ENCODE measurements around the gene CTSE. TPM values are rescaled to one million over a fixed set of nuclear protein-coding genes. Genes with fewer than 3 reads are reported as not detected.

The CTSE gene
- total RNA-seq, 1 experiment from 2014 or later: not detected

DNA sequence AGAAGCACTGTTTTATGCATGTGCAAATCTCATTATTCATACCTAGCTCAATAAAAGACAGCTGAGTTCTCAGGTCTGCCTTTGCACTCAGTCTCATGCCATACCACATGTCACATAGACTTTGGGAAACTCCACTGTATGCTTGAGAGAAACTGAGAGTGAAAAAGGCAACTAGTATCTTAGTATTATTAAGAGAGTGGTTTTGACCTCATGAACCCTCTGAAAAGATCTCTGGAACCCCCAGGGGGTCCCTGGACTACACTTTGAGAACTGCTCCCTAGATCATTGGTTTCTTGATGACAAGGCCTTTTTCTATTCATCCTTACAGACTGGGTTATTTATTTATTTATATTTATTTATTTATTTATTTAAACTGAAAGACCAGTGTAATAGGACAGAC, 25.6 kb upstream of the CTSE start:
- Histone ChIP-seq H3K27ac (ENCODE audit: low read length) (no peak overlapping the region), H3K9me3 (ENCODE audit: control insufficient read depth, insufficient read depth, low read depth, low read length) (no peaks in the 10 kb centered on the region), H3K36me3 (ENCODE audit: control insufficient read depth, insufficient read depth, low read length) (no peaks in the 10 kb centered on the region), H3K4me1 (ENCODE audit: control insufficient read depth, insufficient read depth, low read length) (no peaks in the 10 kb centered on the region), H3K27me3 (ENCODE audit: control insufficient read depth, insufficient read depth, low read length) (peaks cover 2% of the 10 kb centered on the region; the same call in 1 of the 2 replicates), H3K4me3 (ENCODE audit: low read depth in 2 of 2, low read length in 2 of 2) (no peak overlapping the region)
- no TSS peak for BruUV-seq (replicated peaks)
- ATAC-seq (no peak), DNase-seq (ENCODE audit: low read depth, low spot score) (no peak)
- ChIA-PET POLR2A (no interaction called here), CTCF (no interaction called here)
- TF ChIP-seq SIN3A (IDR thresholded peaks at IDR 0.05; ENCODE audit: borderline replicate concordance, insufficient read depth, low read depth, low read length) (no peak), POLR2AphosphoS5 (IDR thresholded peaks at IDR 0.05; ENCODE audit: low read depth, low read length) (no peak), TCF7L2 (IDR thresholded peaks at IDR 0.05; ENCODE audit: low read depth, low read length) (no peak), REST (IDR thresholded peaks at IDR 0.05; ENCODE audit: insufficient read depth in 1 of 2, low read depth in 2 of 2, low read length in 1 of 2) (no peak), CTCF (IDR thresholded peaks at IDR 0.05) (no peak)
- in situ Hi-C loops (cut with HindIII; ENCODE audit: low pct_unique_long_range_greater_than_20kb, low sequenced_read_pairs): no loop called here
- intact Hi-C loops (cut with micrococcal nuclease; ENCODE audit: unreplicated experiment): no loop called here

DNA sequence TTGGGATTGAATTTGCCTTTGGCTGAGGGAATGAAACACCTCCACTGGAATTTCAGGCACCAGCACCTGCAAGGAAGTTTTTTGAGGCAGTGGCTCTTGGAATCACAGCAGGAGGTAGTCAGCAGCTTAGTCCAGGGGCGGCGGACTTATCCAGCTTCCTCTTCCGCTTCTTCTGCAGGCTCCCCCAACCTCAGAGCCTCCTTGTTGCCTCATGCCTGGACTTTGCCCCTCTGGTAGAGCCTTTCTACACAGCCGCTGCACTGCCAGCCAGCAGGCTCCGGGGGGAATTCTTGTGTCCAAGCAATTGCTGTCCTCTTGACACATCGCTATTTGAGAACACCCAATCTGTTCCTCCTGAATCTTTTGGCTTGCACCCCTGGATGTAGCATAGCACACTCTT, 24.9 kb upstream of the CTSE start:
- ATAC-seq (no peak), DNase-seq (ENCODE audit: low read depth, low spot score) (no peak)
- H3K9me3 ChIP-seq (ENCODE audit: control insufficient read depth, insufficient read depth, low read depth, low read length): no peaks in the 10 kb centered on the region
- H3K36me3 ChIP-seq (ENCODE audit: control insufficient read depth, insufficient read depth, low read length): no peaks in the 10 kb centered on the region
- intact Hi-C loops (cut with micrococcal nuclease; ENCODE audit: unreplicated experiment): no loop called here
- H3K4me3 ChIP-seq (ENCODE audit: low read depth in 2 of 2, low read length in 2 of 2): no peak overlapping the region
- no peak for TF ChIP-seq POLR2AphosphoS5 (IDR thresholded peaks at IDR 0.05; ENCODE audit: low read depth, low read length)
- no peak for TF ChIP-seq SIN3A (IDR thresholded peaks at IDR 0.05; ENCODE audit: borderline replicate concordance, insufficient read depth, low read depth, low read length)
- TF ChIP-seq CTCF (IDR thresholded peaks at IDR 0.05): no peak
- no peak for TF ChIP-seq TCF7L2 (IDR thresholded peaks at IDR 0.05; ENCODE audit: low read depth, low read length)
- TF ChIP-seq REST (IDR thresholded peaks at IDR 0.05; ENCODE audit: insufficient read depth in 1 of 2, low read depth in 2 of 2, low read length in 1 of 2): no peak
- H3K4me1 ChIP-seq (ENCODE audit: control insufficient read depth, insufficient read depth, low read length): no peaks in the 10 kb centered on the region
- in situ Hi-C loops (cut with HindIII; ENCODE audit: low pct_unique_long_range_greater_than_20kb, low sequenced_read_pairs): no loop called here
- H3K27ac ChIP-seq (ENCODE audit: low read length): no peak overlapping the region
- BruUV-seq (replicated peaks): no TSS peak
- ChIA-PET POLR2A (no interaction called here), CTCF (no interaction called here)
- peaks cover 2% of the 10 kb centered on the region; the same call in 1 of the 2 replicates for H3K27me3 ChIP-seq (ENCODE audit: control insufficient read depth, insufficient read depth, low read length)

All from Panc1 (cell line).